Central memory CD4-positive, alpha-beta T cell (primary cell): ENCODE results near the gene SCG5.

Experiments used
- DNase-seq: peaks from one replicate; pipeline ENCODE4 v3.0.0; 2022

SCG5 gene

DNA sequence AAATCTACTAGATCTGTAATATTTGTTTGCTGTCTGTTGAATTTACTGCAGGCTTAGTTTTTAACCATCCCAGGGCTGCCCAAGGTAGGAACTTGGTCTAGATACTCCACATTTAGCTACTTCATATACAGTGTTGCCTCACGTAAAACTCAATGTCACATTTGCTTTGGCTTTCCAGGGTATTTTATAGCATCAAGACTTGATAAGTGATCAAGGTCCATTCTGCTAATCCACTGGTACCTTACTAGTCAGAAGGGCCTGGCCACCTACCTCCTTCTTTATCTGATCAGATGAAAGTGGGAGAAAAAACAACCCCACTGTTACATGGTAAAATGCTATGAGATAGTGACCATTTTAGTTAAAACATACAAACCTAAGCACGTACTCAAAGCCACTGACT, 50.8 kb downstream of the SCG5 start:
- DNase-seq: no peak

DNA sequence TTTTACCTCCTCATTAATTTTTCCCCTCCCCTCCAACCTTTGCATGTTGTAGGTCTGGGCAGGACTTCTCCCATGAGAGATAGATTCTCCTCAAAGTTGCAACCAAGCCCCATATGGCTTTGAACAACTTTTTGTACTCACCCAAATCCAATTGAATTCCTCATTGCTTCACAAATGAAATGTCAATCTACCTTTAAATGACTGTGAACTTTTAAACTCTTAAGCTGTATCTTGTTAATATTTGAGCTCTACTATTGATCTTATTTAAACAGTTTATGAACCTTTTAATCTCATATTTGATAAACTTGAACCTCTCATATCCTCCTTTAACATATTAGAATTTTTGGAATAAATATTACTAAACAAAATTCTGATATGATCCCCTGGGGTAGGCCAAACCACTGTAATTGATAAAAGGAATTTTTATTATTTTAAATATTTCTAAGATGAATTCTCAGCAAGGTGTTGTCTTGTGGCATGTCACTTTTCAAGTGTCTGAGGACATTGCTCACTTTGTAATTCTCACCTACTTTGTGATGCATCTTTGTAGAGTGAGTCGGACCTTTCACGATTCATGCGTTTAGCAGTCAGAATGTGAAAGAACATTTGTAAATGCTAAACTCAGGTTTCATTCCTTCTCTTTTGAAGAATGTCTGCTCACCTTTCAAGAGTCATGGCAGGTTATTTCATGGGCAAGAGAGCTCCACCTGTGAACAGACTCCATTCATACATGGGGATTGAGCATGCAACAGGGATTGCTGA, 52.9 kb downstream of the SCG5 start:
- no peak for DNase-seq

- no peak for DNase-seq
Observed at GRCh38 chr15:32698773-32699390, 57.4 kb downstream of the SCG5 start.

- no peak for DNase-seq
Observed at GRCh38 chr15:32700501-32701150, 59.1 kb downstream of the SCG5 start.

DNA sequence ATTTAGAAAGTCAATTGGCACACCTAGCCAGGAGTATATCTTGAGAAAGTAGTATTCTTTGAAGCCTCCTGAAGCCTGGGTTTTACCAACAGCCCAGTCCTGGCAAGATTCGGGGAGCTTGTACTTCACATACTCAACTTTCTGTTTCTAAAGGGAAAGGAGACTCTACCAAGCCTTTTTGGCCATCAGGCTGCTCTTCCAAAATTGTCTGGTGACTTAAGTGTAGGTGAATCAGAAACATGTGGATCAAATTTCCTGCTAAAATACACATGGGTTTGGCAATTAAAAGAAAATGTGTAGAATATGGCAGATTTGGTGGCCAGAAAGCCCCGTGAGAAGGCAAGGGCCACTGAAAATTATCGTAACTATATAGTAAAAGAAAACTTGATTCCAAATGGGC, 60.4 kb downstream of the SCG5 start:
- no peak for DNase-seq

DNA sequence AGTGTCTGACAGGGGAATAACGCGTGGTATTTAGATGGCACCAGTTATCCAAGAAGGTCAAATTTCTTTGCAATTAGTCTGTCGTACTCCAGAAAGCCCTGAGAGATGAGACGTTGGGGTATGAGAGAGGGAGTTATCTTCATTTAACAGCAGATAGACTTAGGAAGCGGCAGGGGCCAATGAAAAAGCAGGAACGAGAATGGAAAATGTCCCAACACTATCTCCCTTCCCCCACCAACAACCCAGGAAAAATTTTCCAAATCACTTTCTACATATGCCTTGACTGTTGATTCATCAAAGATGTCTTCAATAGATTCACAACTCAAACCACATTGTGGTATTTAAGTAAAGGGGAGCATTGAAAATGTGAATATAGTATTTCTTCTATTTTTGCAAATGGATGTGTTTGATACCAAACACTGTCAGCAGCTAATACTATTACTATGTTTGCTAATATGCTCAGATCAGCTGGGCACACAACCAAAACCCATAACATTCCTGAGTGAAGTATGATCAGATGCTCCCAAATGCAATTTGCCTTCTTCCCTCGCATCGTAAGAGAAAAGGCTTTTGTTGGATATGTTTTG, 63.0 kb downstream of the SCG5 start:
- no peak for DNase-seq

- no peak for DNase-seq
Observed at GRCh38 chr15:32705446-32705845, 63.9 kb downstream of the SCG5 start.

- no peak for DNase-seq
Observed at GRCh38 chr15:32706704-32707103, 65.2 kb downstream of the SCG5 start.

DNA sequence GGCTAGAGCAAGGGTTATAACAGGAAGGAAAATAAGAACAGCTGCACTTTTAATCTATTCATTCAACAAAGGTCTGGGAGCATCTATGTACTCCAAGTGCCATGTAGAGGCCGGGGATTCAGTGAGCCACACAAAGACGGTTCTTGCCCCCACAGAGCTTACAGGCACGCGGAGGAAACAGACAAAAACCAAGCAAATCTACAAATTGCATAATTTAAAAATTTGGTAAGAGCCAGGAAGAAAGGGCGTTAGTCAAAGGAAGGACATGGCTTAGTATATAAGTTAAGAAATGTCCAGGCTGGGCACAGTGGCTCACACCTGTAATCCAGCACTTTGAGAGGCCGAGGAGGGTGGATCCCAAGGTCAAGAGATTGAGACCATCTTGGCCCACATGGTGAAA, 65.9 kb downstream of the SCG5 start:
- DNase-seq: no peak

DNA sequence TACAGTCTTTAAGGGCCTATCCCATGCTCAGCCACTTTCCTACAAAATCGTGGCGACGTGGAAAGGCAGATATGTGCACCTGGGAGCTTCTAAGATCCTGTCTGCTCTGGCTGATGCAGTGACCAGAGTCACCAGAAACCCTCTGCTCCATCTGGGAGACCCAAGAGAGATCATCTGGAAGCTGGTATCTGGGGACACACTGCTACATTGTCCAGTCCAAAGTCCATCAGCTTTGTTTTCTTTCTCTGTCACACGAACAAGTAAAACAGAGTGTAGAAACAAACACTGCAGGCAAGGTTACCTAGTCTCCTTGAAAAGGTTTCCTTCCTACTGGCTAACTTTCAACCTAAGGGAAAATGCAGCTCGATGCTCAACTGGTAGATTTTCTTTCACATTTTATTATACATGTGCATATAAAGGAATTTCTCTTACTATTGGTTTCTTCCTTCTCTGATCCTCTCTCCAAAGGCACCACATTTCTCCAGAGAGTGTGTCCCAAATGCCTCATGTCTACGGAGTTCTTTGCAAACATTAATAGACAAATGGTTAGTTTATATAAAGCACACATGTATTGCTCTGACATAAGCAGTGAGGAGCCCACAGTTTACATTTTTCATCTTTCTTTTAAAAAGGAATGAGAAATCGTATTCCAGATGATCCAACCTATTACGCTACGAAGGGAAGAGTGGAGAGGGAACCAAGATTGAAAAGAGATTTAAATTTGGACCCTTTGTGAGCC, 68.0 kb downstream of the SCG5 start:
- DNase-seq: no peak

DNA sequence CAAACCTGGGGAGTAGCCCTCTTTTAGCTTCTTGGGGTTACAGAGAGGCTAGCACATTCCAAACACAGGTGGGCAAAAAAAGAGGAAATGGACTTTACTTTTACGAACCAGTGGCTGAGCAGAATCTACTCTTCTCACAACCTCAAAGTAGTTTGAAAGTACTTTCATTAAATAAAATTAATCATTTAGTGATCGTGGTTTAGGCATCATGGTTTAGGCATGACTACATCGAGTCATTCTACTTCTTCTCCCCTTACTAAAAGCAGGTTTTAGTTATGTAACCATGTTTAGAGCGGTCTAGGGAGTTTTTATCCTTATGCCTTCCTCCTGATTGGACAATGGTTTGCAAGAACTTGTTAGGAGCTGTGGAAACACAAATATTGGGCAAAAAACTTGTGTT, 73.8 kb downstream of the SCG5 start:
- no peak for DNase-seq

GRCh38 chr15:32716216-32716914, 74.9 kb downstream of the SCG5 start:
- DNase-seq: no peak

DNA sequence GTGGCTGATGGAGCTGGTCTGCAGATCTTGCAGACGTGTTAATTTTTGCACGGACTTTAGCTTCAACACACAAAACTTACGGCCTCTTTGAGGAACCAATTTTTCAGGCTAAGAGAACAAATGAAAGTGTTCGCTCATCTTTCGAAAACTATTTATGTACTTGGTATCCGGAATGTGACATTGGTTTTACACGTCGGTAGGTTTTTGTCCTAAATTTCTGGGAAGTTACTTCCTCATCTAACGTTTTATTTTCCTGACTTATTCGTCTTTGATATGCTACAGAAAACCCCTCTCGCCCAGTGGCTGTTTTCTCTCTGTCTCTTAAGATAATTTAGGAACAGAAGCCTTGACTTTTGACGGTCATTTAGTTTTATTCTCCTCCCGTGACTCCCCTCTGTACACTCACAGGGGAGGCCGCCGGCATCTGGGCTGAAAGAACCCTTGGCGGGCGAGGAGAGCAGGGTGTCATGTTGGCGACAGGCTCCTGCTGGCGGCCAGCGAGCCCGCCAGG, 75.5 kb downstream of the SCG5 start:
- no peak for DNase-seq

DNA sequence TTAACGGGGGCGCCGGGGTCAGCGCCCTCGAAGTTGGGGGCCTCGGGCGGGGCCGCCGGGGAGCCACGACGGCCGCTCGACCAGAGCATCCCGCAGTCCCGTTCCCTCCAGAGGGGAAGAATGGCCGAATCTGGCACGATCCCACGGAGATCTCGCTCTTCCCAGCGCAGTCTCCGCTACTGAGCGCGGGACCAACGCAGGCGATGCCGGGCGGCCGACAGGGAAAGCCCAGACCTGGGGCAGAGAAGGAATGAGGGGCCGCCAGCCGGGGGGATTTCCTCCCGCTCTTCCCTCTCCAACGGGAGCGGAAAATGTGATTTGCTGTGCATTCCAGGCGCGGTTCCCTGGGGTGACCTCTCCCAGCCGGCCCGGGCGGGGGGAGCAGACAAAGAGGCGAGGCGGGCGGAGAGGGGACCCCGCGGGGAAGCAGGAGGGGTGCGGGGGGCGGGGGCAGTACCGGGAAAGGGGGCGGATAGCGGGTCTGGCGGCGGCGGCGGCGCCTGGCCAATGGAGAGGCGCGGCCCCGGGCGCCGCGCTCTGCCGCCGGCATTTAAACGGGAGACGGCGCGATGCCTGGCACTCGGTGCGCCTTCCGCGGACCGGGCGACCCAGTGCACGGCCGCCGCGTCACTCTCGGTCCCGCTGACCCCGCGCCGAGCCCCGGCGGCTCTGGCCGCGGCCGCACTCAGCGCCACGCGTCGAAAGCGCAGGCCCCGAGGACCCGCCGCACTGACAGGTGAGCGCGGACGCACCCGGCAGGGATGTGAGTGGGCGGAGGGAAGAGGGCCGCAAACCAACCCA, 76.1 kb downstream of the SCG5 start, which contains the start of gene GREM1:
Gene GREM1 (plus strand): TSS at position 579 of the 801 bp plus-strand sequence. CDS start 12,687 bp downstream, outside the sequence.
- DNase-seq: no peak

GRCh38 chr15:32718227-32718820, 76.8 kb downstream of the SCG5 start:
- DNase-seq: no peak

- no peak for DNase-seq
Observed at GRCh38 chr15:32718821-32719716, 77.6 kb downstream of the SCG5 start.

DNA sequence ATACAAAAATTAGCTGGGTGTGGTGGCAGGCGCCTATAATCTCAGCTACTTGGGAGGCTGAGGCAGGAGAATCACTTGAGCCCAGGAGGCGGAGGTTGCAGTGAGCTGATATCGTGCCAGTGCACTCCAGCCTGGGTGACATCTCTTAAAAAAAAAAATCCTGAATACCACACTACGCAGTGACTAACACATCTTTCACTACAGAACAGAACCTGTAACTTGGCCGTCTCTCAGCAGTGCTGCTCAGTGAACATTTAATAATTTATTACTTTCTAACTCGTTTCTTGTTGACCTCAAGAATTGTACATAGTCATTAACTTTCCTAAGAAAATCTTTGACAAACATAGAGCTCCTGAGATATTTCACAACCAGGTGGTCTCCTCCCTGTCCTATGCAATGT, 80.1 kb downstream of the SCG5 start:
- no peak for DNase-seq

- DNase-seq: no peak
Observed at GRCh38 chr15:32722136-32722535, 80.6 kb downstream of the SCG5 start.

- DNase-seq: no peak
Observed at GRCh38 chr15:32723171-32723948, 81.8 kb downstream of the SCG5 start.
